Endothelial cell of umbilical vein (primary cell): ENCODE results near the gene CELSR3.

Experiments used
- CTCF ChIP-seq, 2 donors: IDR thresholded peaks; 1 replicate in 1 of 2; 2 replicates in 1 of 2; pipeline ENCODE4 v1.5.1; 2011; ENCODE audit warnings: low read length in 2 of 2, mild to moderate bottlenecking in 2 of 2, moderate library complexity in 2 of 2, control low read depth in 1 of 2, inconsistent platforms in 1 of 2, low read depth in 1 of 2; ENCODE audit not compliant: insufficient read depth in 1 of 2; ENCODE audit errors: extremely low read depth in 1 of 2
- EZH2 ChIP-seq: IDR thresholded peaks from 2 replicates; pipeline ENCODE4 v1.6.1; 2012; ENCODE audit warnings: borderline replicate concordance, low read depth, mild to moderate bottlenecking, moderate library complexity, low read length, inconsistent platforms; ENCODE audit not compliant: severe bottlenecking
- JUN ChIP-seq: IDR thresholded peaks from 2 replicates; pipeline ENCODE4 v1.6.1; 2011; ENCODE audit warnings: borderline replicate concordance, low read depth; ENCODE audit not compliant: insufficient read length, insufficient read depth
- MAX ChIP-seq: IDR thresholded peaks from 2 replicates; pipeline ENCODE4 v1.6.1; 2011; ENCODE audit not compliant: insufficient read depth, insufficient read length
- POLR2A ChIP-seq: IDR thresholded peaks from 2 replicates; pipeline ENCODE4 v1.6.1; 2012; ENCODE audit warnings: low read depth, mild to moderate bottlenecking, control low read depth, low read length
- POLR2AphosphoS5 ChIP-seq: IDR thresholded peaks from 2 replicates; pipeline ENCODE4 v1.6.1; 2012; ENCODE audit warnings: low read depth, mild to moderate bottlenecking, control low read depth, low read length, moderate library complexity; ENCODE audit not compliant: insufficient read depth

GRCh38 chr3:48624767-48625166, 37.9 kb downstream of the CELSR3 start:
- TF ChIP-seq POLR2A: no peak
- TF ChIP-seq CTCF (IDR thresholded peaks at IDR 0.05; ENCODE audit: extremely low read depth in 1 of 2, insufficient read depth in 1 of 2, low read depth in 1 of 2, low read length in 2 of 2): no peak
- no peak for TF ChIP-seq MAX
- TF ChIP-seq POLR2AphosphoS5: no peak
- TF ChIP-seq EZH2: no peak
- TF ChIP-seq JUN: no peak
